K562 (cell line): ENCODE data around the gene ECSIT. TPM values are rescaled to one million over a fixed set of nuclear protein-coding genes. Genes with fewer than 3 reads are reported as not detected.

Source experiments
- ADNP ChIP-seq: fragments of 200-800 bp; sonication (Bioruptor generic); IDR thresholded peaks from 2 replicates; pipeline ENCODE4 v1.6.1; 2016; ENCODE audit warnings: missing genetic modification characterization, missing compliant biosample characterization
- BCOR ChIP-seq: fragments of 450-650 bp; IDR thresholded peaks from 2 replicates; pipeline ENCODE4 v1.6.1; 2016
- CHCHD3 ChIP-seq: fragments of 250-450 bp; sonication (Bioruptor Pico); IDR thresholded peaks from 2 replicates; pipeline ENCODE4 v2.1.2; 2022; ENCODE audit warnings: mild to moderate bottlenecking
- ELF4 ChIP-seq: fragments of 450-650 bp; formaldehyde crosslinking; IDR thresholded peaks from 2 replicates; pipeline ENCODE4 v1.4.0; 2022; ENCODE audit warnings: missing genetic modification characterization
- HMBOX1 ChIP-seq: sonication (generic); IDR thresholded peaks from 2 replicates; pipeline ENCODE4 v1.6.1; 2016
- HMGXB4 ChIP-seq: sonication (generic); formaldehyde crosslinking; IDR thresholded peaks from 2 replicates; pipeline ENCODE4 v1.8.1; 2023; ENCODE audit warnings: mild to moderate bottlenecking, missing genetic modification reagents
- KLF10 ChIP-seq: fragments of 250-450 bp; sonication (Bioruptor Pico); IDR thresholded peaks from 2 replicates; pipeline ENCODE4 v1.6.1; 2021; ENCODE audit warnings: matching md5 sums
- SETDB1 ChIP-seq: IDR thresholded peaks from one replicate; pipeline ENCODE4 v1.6.1; 2012; ENCODE audit warnings: low read length, control low read depth, inconsistent platforms
- TEAD1 ChIP-seq, 2 experiments: fragments of 450-650 bp in 1 of 2; sonication (generic) in 1 of 2; formaldehyde crosslinking; IDR thresholded peaks; 2 replicates each; pipeline versions ENCODE4 v1.4.0 to v1.8.0; 2020 to 2022; ENCODE audit warnings: mild to moderate bottlenecking in 2 of 2, missing genetic modification reagents in 1 of 2
- ZBTB17 ChIP-seq: fragments of 450-650 bp; formaldehyde crosslinking; IDR thresholded peaks from 2 replicates; pipeline ENCODE4 v1.4.0; 2020; ENCODE audit warnings: mild to moderate bottlenecking
- ZNF311 ChIP-seq: fragments of 250-450 bp; sonication (Bioruptor Pico); IDR thresholded peaks from 2 replicates; pipeline ENCODE4 v1.4.0; 2020; ENCODE audit warnings: mild to moderate bottlenecking, moderate library complexity
- polyA plus RNA-seq, 8 experiments: library from polyadenylated mRNA; depleted of rRNA in 4 of 8; stranded (reverse) in 5 of 8; unstranded in 3 of 8; fragments of >200 nt; fragmentation: Nextera tagmentation in 2 of 8; fragmentation: Illumina TruSeq in 1 of 8; extraction: Ambion mirVana in 2 of 8; extraction: Trizol in 1 of 8; gene quantifications; 2 replicates each; pipeline versions ENCODE4 v1.2.1 to v1.2.3, GENCODE V29; 2011 to 2014; ENCODE audit warnings: inconsistent platforms in 1 of 8, missing spikeins in 1 of 8
- total RNA-seq, 7 experiments: library from RNA; depleted of rRNA in 6 of 7; stranded (reverse); fragments of >200 nt in 6 of 7; fragmentation: Illumina TruSeq in 2 of 7; extraction: Trizol in 2 of 7; gene quantifications; 2 replicates each; pipeline versions ENCODE4 v1.2.1 to v1.2.3, GENCODE V29; 2011 to 2021; ENCODE audit warnings: low replicate concordance in 1 of 7
- TF ChIP-seq, protein P1 (sequence below): fragments of 450-650 bp; IDR thresholded peaks from 2 replicates; pipeline ENCODE4 v1.6.1; 2016; ENCODE audit warnings: low read depth, mild to moderate bottlenecking, moderate library complexity

Gene ECSIT
- total and polyA plus RNA-seq, 9 of the 15 experiments (the other 6 are each of a cell fraction or from before 2014, with no cell fraction given): 1.1 to 82.5 (median 43.9) TPM

GRCh38 chr19:11547929-11548700 lies 19.2 kb upstream of the ECSIT start (continued):
- TF ChIP-seq ELF4 (CRISPR knock-in tag): no peak
- no peak for TF ChIP-seq TEAD1 (CRISPR knock-in tag; IDR thresholded peaks at IDR 0.05)
- TF ChIP-seq ADNP (tag): peak; percentile 18; the same call in 1 of the 2 replicates
- TF ChIP-seq ZNF311 (CRISPR knock-in tag): no peak
- no peak for TF ChIP-seq ZBTB17 (CRISPR knock-in tag)
- TF ChIP-seq HMGXB4 (CRISPR knock-in tag): no peak
- no peak for TF ChIP-seq KLF10 (CRISPR knock-in tag)
- TF ChIP-seq, protein P1, sequence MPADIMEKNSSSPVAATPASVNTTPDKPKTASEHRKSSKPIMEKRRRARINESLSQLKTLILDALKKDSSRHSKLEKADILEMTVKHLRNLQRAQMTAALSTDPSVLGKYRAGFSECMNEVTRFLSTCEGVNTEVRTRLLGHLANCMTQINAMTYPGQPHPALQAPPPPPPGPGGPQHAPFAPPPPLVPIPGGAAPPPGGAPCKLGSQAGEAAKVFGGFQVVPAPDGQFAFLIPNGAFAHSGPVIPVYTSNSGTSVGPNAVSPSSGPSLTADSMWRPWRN: no peak
- no peak for TF ChIP-seq SETDB1
- TF ChIP-seq BCOR: peak; percentile 47
- no peak for TF ChIP-seq CHCHD3 (CRISPR knock-in tag)
- no peak for TF ChIP-seq HMBOX1
- TF ChIP-seq, all 486 proteins: peak for 12
